Dermis blood vessel endothelial cell (primary cell): ENCODE results near the gene NACA2. TPM values are rescaled to one million over a fixed set of nuclear protein-coding genes. Genes with fewer than 3 reads are reported as not detected.
"Not testable (repeated sequence)": the region's sequence is repeated elsewhere in the genome, so short reads cannot be mapped to it uniquely, and the experiment has no call there.

Experiments
- DNase-seq: peaks from one replicate; pipeline ENCODE4 v3.0.0; 2010
- total RNA-seq: library from RNA; depleted of rRNA; stranded (reverse); fragments of >200 nt; gene quantifications from 2 replicates; pipeline ENCODE4 v1.2.3, GENCODE V29; 2014

NACA2 gene
- total RNA-seq, 1 donor from 2014 or later, result not detected

GRCh38 chr17:61598014-61598413 is 7.0 kb upstream of the NACA2 start:
- DNase-seq, result no peak

- no peak for DNase-seq
Observed at GRCh38 chr17:61597607-61598006, 6.6 kb upstream of the NACA2 start.

GRCh38 chr17:61595418-61596186 is 4.6 kb upstream of the NACA2 start:
- DNase-seq, result no peak

- no peak for DNase-seq
Observed at GRCh38 chr17:61594294-61594825, 3.3 kb upstream of the NACA2 start.

- DNase-seq, result no peak
Observed at GRCh38 chr17:61593426-61593825, 2.4 kb upstream of the NACA2 start.

- no peak for DNase-seq
Observed at GRCh38 chr17:61591930-61592329, 911 bp upstream of the NACA2 start.

GRCh38 chr17:61589990-61590389 is 1.0 kb downstream of the NACA2 start:
- DNase-seq, result no peak

- DNase-seq, result no peak
Observed at GRCh38 chr17:61587807-61588660, 3.0 kb downstream of the NACA2 start.

GRCh38 chr17:61587242-61587641 is 3.8 kb downstream of the NACA2 start:
- no peak for DNase-seq

GRCh38 chr17:61586622-61587021 is 4.4 kb downstream of the NACA2 start:
- DNase-seq, result not testable (repeated sequence)

GRCh38 chr17:61586031-61586566 is 4.9 kb downstream of the NACA2 start:
- no peak for DNase-seq

- DNase-seq, result no peak
Observed at GRCh38 chr17:61584866-61585265, 6.2 kb downstream of the NACA2 start.

- no peak for DNase-seq
Observed at GRCh38 chr17:61584266-61584665, 6.8 kb downstream of the NACA2 start.

- DNase-seq, result no peak
Observed at GRCh38 chr17:61583660-61584264, 7.3 kb downstream of the NACA2 start.

GRCh38 chr17:61583242-61583641 is 7.8 kb downstream of the NACA2 start:
- peak; percentile 62 for DNase-seq

- DNase-seq, result no peak
Observed at GRCh38 chr17:61582593-61582992, 8.4 kb downstream of the NACA2 start.

- no peak for DNase-seq
Observed at GRCh38 chr17:61581611-61582349, 9.2 kb downstream of the NACA2 start.

- DNase-seq, result no peak
Observed at GRCh38 chr17:61580502-61580901, 10.5 kb downstream of the NACA2 start.

- DNase-seq, result no peak
Observed at GRCh38 chr17:61579961-61580360, 11.1 kb downstream of the NACA2 start.

- DNase-seq, result no peak
Observed at GRCh38 chr17:61579347-61579746, 11.7 kb downstream of the NACA2 start.

GRCh38 chr17:61578645-61579044 is 12.4 kb downstream of the NACA2 start:
- no peak for DNase-seq

- no peak for DNase-seq
Observed at GRCh38 chr17:61575983-61576382, 15.0 kb downstream of the NACA2 start.
